ENCODE results near the gene ABCD2.

The ABCD2 gene

DNA sequence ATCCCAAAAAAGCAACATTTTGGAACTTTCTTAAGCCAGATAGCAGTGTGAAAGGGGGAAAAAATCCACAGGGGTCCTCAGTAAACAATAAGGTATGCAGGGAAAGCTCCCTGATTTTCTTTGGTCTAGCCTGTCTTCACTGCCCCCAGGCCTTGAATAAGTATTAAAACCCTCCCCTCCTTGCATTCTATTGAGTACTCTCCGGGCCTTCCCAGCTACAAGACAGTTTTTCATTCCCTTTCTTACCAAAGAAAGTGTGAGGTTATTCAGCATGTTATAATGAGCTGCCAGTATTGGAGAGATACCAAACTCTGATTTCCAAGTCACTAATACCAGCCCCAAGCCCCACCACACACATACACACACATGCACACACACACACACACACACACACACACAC is 116.9 kb downstream of the ABCD2 start:
- no peaks in the 10 kb centered on the region for H3K79me2 ChIP-seq (ENCODE audit: insufficient read depth, low read length)
- no peak for TF ChIP-seq EZH2 (IDR thresholded peaks at IDR 0.05; ENCODE audit: borderline replicate concordance, low read length)
- TF ChIP-seq, protein P1, sequence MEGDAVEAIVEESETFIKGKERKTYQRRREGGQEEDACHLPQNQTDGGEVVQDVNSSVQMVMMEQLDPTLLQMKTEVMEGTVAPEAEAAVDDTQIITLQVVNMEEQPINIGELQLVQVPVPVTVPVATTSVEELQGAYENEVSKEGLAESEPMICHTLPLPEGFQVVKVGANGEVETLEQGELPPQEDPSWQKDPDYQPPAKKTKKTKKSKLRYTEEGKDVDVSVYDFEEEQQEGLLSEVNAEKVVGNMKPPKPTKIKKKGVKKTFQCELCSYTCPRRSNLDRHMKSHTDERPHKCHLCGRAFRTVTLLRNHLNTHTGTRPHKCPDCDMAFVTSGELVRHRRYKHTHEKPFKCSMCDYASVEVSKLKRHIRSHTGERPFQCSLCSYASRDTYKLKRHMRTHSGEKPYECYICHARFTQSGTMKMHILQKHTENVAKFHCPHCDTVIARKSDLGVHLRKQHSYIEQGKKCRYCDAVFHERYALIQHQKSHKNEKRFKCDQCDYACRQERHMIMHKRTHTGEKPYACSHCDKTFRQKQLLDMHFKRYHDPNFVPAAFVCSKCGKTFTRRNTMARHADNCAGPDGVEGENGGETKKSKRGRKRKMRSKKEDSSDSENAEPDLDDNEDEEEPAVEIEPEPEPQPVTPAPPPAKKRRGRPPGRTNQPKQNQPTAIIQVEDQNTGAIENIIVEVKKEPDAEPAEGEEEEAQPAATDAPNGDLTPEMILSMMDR (IDR thresholded peaks at IDR 0.05; ENCODE audit: low read length) = no peak
- H3K4me2 ChIP-seq (ENCODE audit: low read length) = no peak overlapping the region
- no peaks in the 10 kb centered on the region for H3F3A ChIP-seq (ENCODE audit: insufficient read depth, low read length)
- H3K27me3 ChIP-seq (ENCODE audit: insufficient read depth, low read length) = no peaks in the 10 kb centered on the region
- H4K20me1 ChIP-seq (ENCODE audit: insufficient read depth, low read length) = no peaks in the 10 kb centered on the region
- H3K9me2 ChIP-seq (ENCODE audit: low read depth, low read length) = no peaks in the 10 kb centered on the region
- H3K9ac ChIP-seq (ENCODE audit: low read length) = no peak overlapping the region
- no peak overlapping the region for H3K4me3 ChIP-seq (ENCODE audit: low read depth, low read length, poor library complexity, severe bottlenecking)
- H3K27ac ChIP-seq (ENCODE audit: low read depth, low read length, poor library complexity, severe bottlenecking) = no peak overlapping the region
- H2AFZ ChIP-seq (ENCODE audit: low read length) = no peak overlapping the region
- no peaks in the 10 kb centered on the region for H3K4me1 ChIP-seq (ENCODE audit: insufficient read depth, low read length, severe bottlenecking)
- H3K9me3 ChIP-seq (ENCODE audit: low read length) = no peaks in the 10 kb centered on the region
- H3K36me3 ChIP-seq (ENCODE audit: insufficient read depth, low read length) = no peaks in the 10 kb centered on the region

Data from OCI-LY1 (cell line).